Measurements from ENCODE around the gene POLRMT. TPM values are rescaled to one million over a fixed set of nuclear protein-coding genes. Genes with fewer than 3 reads are reported as not detected.

POLRMT gene
- total and polyA plus RNA-seq, 9 donors, result 13.5 to 52.3 (median 40.6) TPM

DNA sequence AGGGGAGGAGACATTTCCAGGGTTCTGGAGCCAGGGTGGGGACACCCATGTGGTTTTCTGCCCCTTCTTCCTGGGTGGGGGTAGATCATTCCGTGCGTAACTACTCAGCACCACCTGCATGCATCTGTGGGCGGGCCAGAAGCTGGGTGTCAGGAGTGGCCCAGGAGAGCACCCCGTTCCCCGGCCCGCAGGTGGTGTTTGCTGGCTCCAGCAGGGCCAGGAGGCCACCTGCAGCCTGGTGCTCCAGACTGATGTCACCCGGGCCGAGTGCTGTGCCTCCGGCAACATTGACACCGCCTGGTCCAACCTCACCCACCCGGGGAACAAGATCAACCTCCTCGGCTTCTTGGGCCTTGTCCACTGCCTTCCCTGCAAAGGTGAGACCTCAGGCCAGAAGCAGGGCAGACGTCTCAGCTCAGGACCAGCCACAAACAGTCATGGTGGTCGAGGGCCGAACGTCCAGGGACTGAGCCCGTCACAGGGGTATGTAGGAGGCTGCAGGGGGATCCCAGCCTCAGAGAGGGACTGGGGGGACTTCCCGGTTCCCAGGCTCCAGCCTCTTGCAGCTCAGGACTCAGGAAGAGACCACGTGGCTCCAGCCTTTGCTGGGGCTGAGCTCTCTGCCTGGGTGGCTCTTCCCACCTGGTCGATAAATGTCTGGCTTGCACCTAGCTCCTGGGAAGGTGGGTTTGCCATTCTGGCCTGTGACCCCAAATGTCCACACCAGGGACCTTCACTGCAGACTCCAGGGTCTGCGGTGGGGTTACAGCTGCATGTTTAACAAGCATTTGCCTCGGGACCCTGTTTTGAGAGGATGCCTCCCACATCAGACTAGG lies 44.5 kb upstream of the POLRMT start:
- H3K4me1 ChIP-seq (ENCODE audit: insufficient read depth), result peaks cover 22% of the 10 kb centered on the region

GRCh38 chr19:677201-677600 lies 43.9 kb upstream of the POLRMT start:
- intact Hi-C loops (cut with DNase I), result loop anchor here in 2 of 4 donors (5.0 to 10.0 kb wide), 2 partner anchors 45 to 258 kb away; no protein-coding TSS in a partner anchor
- WGBS, 3 donors, result 1 to 2% (median 1%) methylated on average over 12 to 15 of the region's 15 CpGs
- TF ChIP-seq EP300 (IDR thresholded peaks at IDR 0.05) (peak; percentile 29), CTCF (IDR thresholded peaks at IDR 0.05) (no peak)
- Histone ChIP-seq H3K9me3 (no peaks in the 10 kb centered on the region), H3K4me1 (ENCODE audit: insufficient read depth) (peaks cover 22% of the 10 kb centered on the region), H3K27ac (peak overlapping the region; percentile 70 to 74), H3K36me3 (no peaks in the 10 kb centered on the region), H3K4me3 (peak overlapping the region; percentile 43), H3K27me3 (no peaks in the 10 kb centered on the region)
- DNase-seq, result peak; percentile 84 to 90 (median 87)

More for the DNA sequence above, 44.5 kb upstream of the POLRMT start:
- intact Hi-C loops (cut with DNase I), result loop anchor here in 2 of 4 donors (5.0 to 10.0 kb wide), 2 partner anchors 44 to 257 kb away; no protein-coding TSS in a partner anchor
- H3K9me3 ChIP-seq, result no peaks in the 10 kb centered on the region
- TF ChIP-seq EP300 (IDR thresholded peaks at IDR 0.05) (no peak), POLR2A (IDR thresholded peaks at IDR 0.05) (no peak), CTCF (IDR thresholded peaks at IDR 0.05) (no peak)
- H3K4me3 ChIP-seq, result peak overlapping the region; percentile 43
- no peaks in the 10 kb centered on the region for H3K27me3 ChIP-seq
- H3K36me3 ChIP-seq, result no peaks in the 10 kb centered on the region
- WGBS, 3 donors, result 37 to 43% (median 38%) methylated on average over 21 to 22 of the region's 22 CpGs
- peak in 2 of 5 donors; percentile 55 to 63 for DNase-seq
- peak overlapping the region; percentile 70 to 74 for H3K27ac ChIP-seq

GRCh38 chr19:676339-677105 lies 43.2 kb upstream of the POLRMT start, which contains the start of gene FSTL3:
Gene FSTL3, plus strand, starts transcription at chr19:676392. Its CDS starts 32 bp downstream, at chr19:676424.
- H3K27me3 ChIP-seq, result no peaks in the 10 kb centered on the region
- H3K4me3 ChIP-seq, result peak within 1 kb of the TSS; percentile 43
- DNase-seq, result peak in 4 of 5 donors; percentile 59 to 75 (median 66)
- 1 to 4% (median 1%) methylated on average over 34 to 63 of the region's 63 CpGs for WGBS, 3 donors
- H3K4me1 ChIP-seq (ENCODE audit: insufficient read depth), result peaks cover 22% of the 10 kb centered on the region
- peak within 1 kb of the TSS; percentile 70 to 74 for H3K27ac ChIP-seq
- TF ChIP-seq CTCF (IDR thresholded peaks at IDR 0.05) (no peak), EP300 (IDR thresholded peaks at IDR 0.05) (no peak), POLR2A (IDR thresholded peaks at IDR 0.05) (peak; percentile 26)
- H3K9me3 ChIP-seq, result no peaks in the 10 kb centered on the region
- intact Hi-C loops (cut with DNase I), result loop anchor here in 2 of 4 donors (5.0 to 10.0 kb wide), 2 partner anchors 46 to 258 kb away; no protein-coding TSS in a partner anchor
- H3K36me3 ChIP-seq, result no peaks in the 10 kb centered on the region

DNA sequence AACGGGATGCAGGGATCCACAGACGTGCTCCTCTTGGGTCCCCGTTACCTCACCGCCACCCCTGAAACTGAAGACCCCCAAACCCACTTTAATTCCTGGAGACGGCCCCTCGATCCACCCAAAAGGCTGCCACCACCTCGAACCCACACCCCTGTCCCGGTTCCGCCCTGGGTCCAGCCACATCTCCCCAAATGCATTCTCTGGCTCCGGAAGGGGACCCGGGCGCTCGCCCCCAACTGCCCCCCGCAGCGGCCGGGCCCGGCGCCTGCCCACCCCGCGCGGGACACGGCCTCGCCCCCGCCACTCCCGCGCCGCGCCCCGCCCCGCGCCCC lies 42.6 kb upstream of the POLRMT start:
- Histone ChIP-seq H3K4me1 (ENCODE audit: insufficient read depth) (peaks cover 19% of the 10 kb centered on the region), H3K27ac (peak overlapping the region; percentile 49 to 70), H3K9me3 (no peaks in the 10 kb centered on the region), H3K36me3 (no peaks in the 10 kb centered on the region), H3K4me3 (peak overlapping the region; percentile 43), H3K27me3 (no peaks in the 10 kb centered on the region)
- no peak for TF ChIP-seq CTCF (IDR thresholded peaks at IDR 0.05)
- WGBS, 3 donors, result 2 to 4% (median 3%) methylated on average over 24 to 31 of the region's 31 CpGs
- DNase-seq, result peak in 1 of 5 donors; percentile 41
- intact Hi-C loops (cut with DNase I), result loop anchor here in 2 of 4 donors (5.0 to 10.0 kb wide), 2 partner anchors 46 to 259 kb away; no protein-coding TSS in a partner anchor
